ENCODE data around the gene DPP9.

- TF ChIP-seq, protein P1, sequence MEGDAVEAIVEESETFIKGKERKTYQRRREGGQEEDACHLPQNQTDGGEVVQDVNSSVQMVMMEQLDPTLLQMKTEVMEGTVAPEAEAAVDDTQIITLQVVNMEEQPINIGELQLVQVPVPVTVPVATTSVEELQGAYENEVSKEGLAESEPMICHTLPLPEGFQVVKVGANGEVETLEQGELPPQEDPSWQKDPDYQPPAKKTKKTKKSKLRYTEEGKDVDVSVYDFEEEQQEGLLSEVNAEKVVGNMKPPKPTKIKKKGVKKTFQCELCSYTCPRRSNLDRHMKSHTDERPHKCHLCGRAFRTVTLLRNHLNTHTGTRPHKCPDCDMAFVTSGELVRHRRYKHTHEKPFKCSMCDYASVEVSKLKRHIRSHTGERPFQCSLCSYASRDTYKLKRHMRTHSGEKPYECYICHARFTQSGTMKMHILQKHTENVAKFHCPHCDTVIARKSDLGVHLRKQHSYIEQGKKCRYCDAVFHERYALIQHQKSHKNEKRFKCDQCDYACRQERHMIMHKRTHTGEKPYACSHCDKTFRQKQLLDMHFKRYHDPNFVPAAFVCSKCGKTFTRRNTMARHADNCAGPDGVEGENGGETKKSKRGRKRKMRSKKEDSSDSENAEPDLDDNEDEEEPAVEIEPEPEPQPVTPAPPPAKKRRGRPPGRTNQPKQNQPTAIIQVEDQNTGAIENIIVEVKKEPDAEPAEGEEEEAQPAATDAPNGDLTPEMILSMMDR (IDR thresholded peaks at IDR 0.05): no peak
- TF ChIP-seq POLR2AphosphoS5 (IDR thresholded peaks at IDR 0.05) (no peak), POLR2A (IDR thresholded peaks at IDR 0.05) (no peak)
These were observed 8.0 kb downstream of the DPP9 start for GRCh38 chr19:4715529-4716221.
